GM21381 (cell line): ENCODE results near the gene SCGB1A1.
"Not testable (repeated sequence)": the region's sequence is repeated elsewhere in the genome, so short reads cannot be mapped to it uniquely, and the experiment has no call there.

Experiments
- ATAC-seq: cut with Tn5 transposase; IDR thresholded peaks from one replicate; pipeline ENCODE4 v1.9.1; 2021; ENCODE audit warnings: mild to moderate bottlenecking, moderate library complexity; ENCODE audit not compliant: unreplicated experiment

Gene SCGB1A1, protein sequence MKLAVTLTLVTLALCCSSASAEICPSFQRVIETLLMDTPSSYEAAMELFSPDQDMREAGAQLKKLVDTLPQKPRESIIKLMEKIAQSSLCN

DNA sequence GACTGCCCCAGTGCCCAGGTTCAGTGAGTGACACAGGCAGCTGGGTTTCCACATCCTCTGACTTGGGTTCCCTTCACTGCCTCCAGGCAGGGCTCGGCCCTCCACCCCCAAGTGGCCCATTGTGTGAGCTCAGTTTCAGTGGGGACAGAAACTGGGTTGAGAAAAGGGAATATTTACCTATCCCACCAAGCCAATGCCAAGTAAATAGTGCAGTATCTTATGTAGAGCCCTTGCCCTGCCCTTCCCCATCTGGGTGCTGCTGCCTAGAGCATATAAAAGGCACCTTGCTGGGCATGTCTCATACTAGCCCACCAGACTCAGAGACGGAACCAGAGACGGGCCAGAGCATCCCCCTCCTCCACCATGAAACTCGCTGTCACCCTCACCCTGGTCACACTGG, at the start of gene SCGB1A1:
TSS of gene SCGB1A1 (plus strand) at position 301 of the 400 bp plus-strand sequence. CDS start at position 364, 63 bp downstream.
- no peak for ATAC-seq

DNA sequence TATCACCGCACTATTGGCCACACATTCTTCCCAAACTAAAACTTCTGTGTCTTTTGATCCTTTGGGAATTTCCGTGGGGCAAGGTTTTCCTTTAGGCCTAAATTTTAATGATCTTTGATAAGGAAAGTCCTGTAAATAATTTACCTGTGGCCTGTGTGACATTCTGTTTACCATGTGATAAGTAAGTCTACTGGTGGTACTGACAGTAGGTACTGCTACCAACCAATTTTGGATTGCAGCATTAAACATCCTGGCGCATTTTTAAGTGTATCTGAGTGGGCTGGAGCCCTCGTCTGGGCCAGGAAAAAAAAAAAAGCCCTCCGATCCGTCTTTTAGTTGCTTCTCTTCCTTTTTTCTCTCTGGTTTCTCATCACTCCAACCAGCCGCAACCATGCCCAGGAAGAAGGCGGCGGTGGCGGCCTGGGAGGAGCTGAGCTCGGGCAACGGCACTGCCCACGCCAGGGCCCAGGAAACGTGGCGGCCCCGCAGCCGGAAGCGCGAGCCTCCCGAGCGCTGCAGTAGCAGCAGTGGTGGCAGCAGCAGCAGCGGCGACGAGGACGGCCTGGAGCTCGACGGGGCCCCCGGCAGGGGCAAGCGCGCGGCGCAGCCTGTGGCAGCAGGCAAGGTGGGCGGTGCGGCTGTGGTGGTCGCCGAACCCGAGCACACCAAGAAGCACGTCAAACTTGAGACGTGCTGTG, 47.9 kb upstream of the SCGB1A1 start:
- no peak for ATAC-seq

DNA sequence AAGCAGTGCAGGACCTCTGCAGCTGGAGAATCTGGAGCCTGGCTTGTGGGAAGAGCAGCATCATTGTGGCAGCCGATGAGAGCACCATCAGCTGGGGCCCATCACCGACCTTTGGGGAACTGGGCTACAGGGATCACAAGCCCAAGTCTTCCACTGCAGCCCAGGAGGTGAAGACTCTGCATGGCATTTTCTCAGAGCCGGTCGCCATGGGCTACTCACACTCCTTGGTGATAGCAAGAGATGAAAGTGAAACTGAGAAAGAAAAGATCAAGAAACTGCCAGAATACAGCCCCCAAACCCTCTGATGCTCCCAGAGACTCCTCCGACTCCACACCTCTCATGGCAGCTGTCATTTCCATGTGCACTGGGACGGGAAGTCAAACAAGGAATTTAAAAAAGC, 46.0 kb upstream of the SCGB1A1 start:
- no peak for ATAC-seq

DNA sequence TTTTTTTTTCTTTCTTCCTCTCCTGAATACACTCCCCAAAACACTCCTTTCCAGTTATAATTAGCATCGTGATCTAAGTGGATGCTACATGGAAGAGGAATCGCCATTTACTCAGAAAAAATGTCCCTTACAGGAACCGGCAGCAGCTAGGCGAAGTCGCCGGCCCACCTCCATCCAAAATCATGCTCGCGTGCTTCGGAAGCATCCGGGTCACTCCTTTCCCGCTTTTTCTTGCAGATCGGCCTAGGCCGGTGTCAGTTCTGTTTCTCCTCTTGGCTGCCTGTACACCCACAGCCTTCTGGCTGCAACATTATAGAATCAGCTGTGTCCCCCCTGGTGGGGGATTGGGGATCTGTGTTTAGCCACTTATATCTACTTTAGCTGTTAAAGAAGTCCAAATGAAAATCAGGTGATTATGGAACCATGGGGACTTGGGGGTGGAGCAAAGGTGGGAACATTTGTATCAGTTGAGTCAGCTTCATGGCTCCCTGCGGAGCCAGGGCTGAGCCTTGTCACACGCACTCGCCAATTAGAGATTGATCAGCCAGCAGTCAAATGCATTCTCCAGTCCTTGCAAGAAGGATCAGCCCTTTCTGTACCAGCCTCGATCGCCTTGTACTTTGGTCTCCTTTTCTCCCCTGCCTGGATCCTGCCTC, 45.2 kb upstream of the SCGB1A1 start:
- ATAC-seq: no peak

DNA sequence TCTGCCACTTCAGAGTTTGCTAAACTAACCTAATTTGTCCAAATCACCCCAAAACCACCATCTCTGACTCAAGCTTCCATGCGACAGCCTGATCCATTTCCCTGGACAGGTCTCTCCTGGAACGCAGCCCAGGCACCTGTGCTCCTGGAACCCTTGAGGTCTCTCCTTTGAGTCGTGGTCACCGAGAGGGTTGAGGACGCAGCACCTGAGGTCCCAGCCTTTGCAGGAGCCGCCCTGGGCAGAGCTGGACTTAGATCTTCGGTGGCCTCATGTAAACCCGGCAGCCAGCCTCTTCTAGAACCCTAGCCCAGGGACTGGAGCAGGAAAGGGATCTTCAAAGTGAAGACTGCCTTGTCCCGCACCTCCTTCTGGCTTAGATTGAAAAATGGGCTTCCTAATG, 44.0 kb upstream of the SCGB1A1 start:
- ATAC-seq: no peak

DNA sequence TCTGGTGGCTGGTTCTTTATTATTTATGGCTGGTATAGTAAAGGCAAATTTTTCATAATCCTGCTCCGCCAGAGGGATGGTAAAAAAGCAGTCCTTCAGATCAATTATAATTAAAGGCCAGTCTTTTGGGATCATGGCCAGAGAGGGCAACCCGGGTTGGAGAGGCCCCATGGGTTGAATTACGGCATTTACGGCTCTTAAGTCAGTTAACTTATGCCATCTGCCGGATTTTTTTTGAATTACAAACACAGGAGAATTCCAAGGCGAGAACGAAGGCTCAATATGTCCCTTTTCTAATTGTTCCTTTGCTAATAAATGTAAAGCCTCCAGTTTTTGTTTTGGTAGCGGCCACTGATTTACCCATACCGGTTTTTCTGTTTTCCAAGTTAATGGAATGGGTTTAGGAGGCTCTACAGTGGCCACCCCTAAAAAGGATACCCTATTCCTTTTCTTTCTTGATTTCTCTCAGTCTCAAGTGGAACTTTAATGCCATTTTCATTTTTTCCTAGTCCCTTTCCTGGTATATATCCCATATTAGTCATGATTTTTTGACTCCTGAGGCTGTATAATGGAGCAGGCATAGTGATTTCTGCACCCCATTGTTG, 40.3 kb upstream of the SCGB1A1 start:
- ATAC-seq: not testable (repeated sequence)

DNA sequence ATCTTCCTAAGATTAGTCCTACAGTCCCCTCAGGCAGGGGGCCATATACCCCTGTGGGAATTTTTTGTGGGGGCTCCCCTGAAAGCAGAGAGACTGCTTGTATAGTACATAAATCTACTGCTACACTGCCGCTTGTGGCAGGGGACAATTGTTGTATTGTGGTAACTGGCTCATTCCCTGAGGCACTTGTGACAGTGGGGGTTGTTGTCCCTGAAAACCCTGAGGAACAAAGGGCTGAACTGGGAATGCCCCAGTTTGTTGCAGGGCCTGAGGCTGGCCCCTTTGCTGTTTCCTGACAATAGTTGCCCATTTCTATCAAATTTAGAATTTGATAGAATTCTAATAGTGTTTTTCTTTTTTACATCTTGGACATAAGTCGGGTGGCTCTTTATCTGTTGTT, 39.2 kb upstream of the SCGB1A1 start:
- not testable (repeated sequence) for ATAC-seq

DNA sequence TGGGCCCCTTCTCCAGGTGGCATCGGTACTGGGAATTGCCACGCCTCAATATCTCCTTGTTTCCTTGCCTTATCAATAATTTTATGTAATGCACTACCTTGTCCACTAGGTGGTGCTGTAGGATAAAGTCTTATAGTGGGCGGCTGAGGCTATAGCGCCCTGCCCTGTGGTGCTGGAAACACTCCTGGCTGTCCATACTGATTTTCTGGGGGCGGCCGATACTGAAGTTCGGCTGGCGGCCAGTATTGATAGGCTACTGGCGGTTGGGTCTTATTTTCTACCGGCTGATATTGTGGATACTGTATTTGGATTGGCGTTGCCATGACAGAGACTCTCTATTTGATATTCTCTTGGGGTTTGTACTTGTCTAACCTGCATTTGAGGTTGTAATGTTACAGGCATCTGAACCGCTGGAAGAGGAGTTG, 38.0 kb upstream of the SCGB1A1 start:
- ATAC-seq: not testable (repeated sequence)

DNA sequence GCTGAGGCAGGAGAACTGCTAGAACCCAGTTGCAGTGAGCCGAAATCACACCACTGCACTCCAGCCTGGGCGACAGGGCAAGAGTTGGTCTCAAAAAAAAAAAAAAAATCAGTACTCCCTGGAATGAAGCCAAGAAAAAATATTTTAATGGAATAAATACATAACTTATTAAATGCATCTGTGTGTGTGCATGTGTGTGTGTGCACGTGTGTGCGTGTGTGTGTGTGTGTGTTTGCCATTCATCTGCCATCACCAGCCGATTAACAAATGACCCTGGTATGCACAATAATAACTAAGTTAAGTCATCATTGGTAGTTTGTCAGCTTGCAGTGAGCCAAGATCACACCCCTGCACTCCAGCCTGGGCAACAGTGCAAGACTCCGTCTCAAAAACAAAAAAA, 35.0 kb upstream of the SCGB1A1 start:
- no peak for ATAC-seq

DNA sequence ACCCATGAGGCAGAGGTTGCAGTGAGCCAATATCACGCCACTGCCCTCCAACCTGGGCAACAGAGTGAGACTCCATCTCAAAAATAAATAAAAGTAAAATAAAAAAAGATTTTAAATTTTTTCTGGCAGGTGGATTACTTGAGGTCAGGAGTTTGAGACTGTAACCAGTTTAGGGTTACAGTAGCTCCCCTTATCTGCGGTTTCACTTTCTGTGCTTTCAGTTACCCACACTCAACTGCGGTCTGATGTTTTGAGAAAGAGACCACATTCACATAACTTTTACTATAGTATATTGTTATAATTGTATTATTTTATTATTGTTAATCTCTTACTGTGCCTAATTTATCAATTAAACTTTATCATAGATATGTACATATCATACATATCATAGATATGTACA, 32.8 kb upstream of the SCGB1A1 start:
- not testable (repeated sequence) for ATAC-seq

DNA sequence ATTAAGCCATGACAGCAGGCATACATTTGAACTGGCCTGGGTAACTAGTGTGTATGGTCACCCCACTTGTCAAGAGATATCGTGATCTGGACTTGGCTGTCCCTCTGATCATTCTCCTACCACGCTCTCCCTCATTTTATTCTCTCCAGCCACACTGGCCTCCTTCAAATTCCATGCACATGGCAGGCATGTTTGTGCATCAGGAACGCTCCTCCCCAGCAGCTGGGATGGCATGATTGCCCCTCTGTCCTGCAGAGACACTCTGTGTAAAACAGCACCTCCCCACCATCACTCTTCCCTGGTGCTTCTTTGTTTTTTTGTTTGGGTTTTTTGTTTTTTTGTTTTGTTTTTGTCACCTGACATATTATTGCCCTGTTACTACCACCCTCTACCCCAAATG, 31.5 kb upstream of the SCGB1A1 start:
- ATAC-seq: no peak

DNA sequence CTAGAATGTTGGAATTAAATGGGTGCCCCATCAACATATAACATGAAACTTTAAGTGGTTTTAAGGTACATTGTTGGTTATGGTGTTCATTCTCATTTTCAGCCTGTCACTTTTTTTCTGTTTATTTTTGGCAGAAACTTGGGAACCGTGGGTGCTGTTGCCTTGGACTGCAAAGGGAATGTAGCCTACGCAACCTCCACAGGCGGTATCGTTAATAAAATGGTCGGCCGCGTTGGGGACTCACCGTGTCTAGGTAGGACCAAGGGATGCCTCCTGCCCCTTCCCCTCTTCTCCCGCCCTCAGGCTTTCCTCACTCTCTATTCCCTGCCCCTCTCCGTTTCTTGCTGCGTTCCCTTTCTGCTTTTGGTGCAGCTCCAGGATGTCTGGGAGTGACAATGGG, 29.8 kb upstream of the SCGB1A1 start:
- no peak for ATAC-seq

DNA sequence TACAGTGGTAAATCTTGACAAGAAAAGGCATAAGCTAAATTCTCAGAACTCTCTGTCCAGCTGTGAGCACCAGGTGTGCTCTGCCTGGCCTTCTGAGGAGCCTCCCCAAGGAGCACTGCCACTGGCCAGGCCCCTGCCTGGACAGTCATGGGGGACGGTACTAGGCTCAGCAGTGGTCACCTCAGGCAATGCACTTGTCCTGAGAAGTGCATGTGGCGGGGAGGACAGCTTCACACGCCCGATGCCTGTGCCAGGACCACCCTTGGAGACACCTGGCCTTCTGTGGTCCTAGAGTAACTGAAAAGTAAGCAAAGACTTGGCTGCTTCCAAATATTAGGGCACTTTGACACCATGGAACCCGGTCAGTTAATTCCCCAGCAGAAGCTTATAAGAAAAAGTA, 28.6 kb upstream of the SCGB1A1 start:
- ATAC-seq: no peak

DNA sequence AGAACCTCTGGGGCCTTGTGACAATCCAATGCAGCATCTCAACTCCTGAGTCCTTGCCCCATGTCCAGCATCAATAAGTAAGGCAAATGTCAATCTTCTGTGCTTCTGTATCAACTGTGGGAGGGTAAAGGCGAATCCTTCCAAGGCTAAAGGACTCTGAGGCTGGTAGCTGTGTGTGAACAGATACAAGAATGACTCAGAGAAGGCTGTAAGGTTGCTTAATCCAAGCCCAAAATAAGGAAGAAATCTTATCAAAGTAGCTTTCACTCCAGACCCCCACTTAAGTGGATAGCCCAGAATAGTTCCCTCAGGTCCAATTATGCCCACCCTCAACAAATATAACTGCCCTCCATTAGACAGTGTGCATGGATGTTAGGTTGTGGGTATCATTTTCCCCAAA, 28.1 kb upstream of the SCGB1A1 start:
- no peak for ATAC-seq

DNA sequence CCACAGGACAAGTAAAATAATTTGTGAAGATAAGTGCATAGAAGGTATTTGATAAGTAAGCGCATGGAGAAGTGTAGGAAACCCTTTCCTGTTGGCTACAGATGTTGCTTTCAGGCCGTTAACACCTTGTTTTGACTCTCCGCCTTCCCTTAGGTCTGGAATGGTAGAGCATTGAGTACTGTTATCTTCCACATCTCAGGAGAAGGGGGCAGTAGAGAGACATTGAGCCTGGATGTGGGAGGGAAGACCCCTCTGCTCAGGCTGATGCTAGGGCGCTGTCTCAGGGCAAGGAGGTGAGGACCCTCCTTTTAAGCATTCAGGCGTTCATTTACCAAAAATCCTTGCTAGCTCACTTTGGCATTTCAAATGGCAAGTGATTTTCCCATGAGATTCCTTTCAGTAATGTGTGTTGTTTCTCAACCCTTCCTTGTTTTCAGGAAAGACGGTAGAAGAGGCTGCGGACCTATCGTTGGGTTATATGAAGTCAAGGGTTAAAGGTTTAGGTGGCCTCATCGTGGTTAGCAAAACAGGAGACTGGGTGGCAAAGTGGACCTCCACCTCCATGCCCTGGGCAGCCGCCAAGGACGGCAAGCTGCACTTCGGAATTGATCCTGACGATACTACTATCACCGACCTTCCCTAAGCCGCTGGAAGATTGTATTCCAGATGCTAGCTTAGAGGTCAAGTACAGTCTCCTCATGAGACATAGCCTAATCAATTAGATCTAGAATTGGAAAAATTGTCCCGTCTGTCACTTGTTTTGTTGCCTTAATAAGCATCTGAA, 27.0 kb upstream of the SCGB1A1 start:
- no peak for ATAC-seq

DNA sequence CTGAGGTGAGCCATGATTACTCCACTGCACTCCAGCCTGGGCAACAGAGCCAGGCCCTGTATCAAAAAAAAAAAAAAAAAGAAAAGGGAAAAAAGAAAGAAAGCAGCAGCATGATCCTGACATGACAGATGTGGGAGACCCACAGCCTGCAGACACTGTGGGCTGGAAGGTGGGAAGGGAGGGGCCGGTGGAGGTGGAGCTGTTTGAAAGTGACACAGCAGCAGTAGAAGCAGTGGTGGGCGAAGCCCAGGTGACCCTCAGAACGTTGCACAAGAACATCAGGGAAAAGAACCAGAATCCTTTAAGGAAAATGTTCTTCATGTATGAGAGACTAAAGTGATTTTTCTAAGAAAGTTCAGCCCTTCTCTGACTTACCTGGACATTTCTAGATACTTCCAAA, 26.3 kb upstream of the SCGB1A1 start:
- no peak for ATAC-seq

DNA sequence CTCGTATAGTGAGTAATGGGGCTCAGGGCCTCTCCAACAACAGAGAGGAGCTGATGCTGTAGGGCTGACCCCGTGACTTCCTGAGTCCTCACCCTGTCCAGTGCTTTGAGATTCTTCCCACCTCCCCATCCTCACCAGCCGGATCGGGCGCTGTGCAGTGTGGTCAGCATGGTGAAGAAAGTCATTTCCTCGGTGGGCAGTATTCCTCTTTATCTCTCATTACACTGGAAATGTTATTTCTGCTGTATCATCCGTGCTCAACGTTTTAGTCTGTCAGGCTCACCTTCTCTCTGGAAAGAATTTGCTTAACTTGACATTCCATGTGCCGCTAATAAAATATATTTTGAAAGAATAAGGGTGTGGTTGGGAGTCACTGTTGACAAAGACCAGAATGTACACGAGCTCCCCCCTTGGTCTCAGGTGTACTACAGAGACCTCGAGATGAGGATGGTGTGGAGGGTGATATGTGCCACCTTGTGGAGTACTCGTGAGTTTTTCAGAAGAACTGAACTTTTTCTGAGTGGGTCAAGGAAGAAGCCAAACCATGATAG, 25.7 kb upstream of the SCGB1A1 start:
- ATAC-seq: no peak

DNA sequence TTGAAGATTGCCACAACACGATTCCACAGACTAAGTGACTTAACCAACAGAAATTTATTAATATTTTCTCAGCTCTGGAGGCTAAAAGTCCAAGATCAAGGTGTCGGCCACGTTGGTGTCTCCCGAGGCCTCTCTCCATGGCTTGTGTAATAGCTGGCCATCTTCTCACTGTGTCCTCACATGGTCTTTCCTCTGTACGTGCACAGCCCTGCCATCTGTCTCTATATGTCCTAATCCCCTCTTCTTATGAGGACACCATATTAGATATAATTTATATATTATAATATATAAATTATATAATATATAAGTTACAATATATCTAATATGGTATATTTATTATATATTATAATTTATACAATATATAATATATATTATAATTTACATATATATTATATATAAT, 25.1 kb upstream of the SCGB1A1 start:
- no peak for ATAC-seq

DNA sequence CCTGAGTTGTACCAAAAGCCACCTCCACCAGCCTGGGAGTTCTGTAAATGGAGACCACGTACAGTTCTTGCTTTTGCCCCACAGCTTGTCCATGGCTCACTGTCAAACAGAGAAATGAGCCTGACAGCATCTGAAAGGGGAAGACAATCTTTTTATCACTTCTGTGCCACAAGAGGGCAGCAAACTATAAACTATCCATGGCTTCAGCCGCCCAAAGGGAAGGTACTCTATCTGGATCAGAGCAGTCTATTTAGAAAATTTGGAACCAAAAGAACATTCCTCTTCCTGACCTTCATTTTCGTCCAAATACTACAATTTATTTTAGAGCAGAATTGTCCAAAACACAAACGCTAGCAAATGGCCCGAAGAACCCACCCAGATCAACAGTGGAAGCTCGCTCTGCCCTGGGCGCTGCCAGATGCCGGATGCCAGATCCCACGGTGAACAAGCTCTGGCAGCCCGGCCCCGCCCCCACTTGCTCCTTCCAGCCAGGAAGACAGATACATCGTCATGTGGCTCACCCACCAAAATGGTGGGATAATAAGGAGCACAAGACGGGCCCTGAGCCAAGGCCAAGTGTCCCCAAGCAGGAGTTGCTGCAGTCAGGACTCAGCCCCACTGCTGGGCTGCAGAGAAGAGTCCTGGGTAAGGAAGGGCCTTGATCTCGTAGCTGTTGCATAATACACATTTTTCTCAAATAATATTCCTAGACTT, 23.9 kb upstream of the SCGB1A1 start:
- no peak for ATAC-seq

DNA sequence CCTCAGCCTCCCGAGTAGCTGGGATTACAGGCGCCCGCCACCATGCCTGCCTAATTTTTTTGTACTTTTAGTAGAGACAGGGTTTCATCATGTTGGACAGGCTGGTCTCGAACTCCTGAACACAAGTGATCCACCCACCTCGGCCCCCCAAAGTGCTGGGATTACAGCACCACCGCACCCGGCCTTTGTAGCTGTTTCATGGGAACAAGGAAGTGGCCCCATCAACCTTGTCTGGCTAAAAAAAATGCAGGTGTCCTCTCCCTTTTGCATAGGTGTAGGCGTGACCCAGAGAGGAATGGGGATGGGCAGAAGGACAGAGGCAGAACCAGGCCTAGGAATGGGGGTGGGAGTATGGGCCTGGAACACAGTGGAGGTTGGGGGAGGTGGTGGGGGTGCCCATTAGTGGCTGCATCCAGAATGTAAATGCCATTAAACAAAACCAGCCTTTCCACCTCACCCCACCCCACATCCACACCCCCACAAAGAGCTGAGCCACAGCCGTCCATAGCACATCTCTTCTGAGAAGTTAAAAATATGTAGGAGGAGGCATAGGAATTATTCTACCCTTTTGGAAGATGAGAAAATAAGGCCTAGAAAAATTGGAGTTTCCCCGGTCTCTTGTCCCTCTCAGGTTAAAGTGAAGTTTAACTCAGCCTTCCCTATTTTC, 22.8 kb upstream of the SCGB1A1 start:
- no peak for ATAC-seq
